HUES48 (cell line): ENCODE data around the gene STARD7.
A peak's percentile ranks its signal among the peaks of the same experiment; 100 is the strongest.
"Not testable (repeated sequence)": the region's sequence is repeated elsewhere in the genome, so short reads cannot be mapped to it uniquely, and the experiment has no call there.

Experiments used
- H3K27ac ChIP-seq: one replicate; pipeline ENCODE4 v1.7.0; 2013; ENCODE audit warnings: low read depth, low read length, inconsistent platforms
- H3K27me3 ChIP-seq: 2 replicates; pipeline ENCODE4 v1.6.1; 2013; ENCODE audit warnings: mild to moderate bottlenecking, low read length; ENCODE audit not compliant: control insufficient read depth, insufficient read depth
- H3K36me3 ChIP-seq: 2 replicates; pipeline ENCODE4 v1.6.1; 2013; ENCODE audit warnings: low read length; ENCODE audit not compliant: control insufficient read depth, insufficient read depth
- H3K4me1 ChIP-seq: 2 replicates; pipeline ENCODE4 v1.6.1; 2013; ENCODE audit warnings: mild to moderate bottlenecking, low read length; ENCODE audit not compliant: control insufficient read depth, insufficient read depth
- H3K4me3 ChIP-seq: 2 replicates; pipeline ENCODE4 v1.5.1; 2013; ENCODE audit warnings: mild to moderate bottlenecking, low read depth, low read length
- H3K9ac ChIP-seq: 2 replicates; pipeline ENCODE4 v1.6.1; 2013; ENCODE audit warnings: mild to moderate bottlenecking, low read depth, low read length, moderate library complexity
- H3K9me3 ChIP-seq: 2 replicates; pipeline ENCODE4 v1.6.1; 2013; ENCODE audit warnings: low read length; ENCODE audit not compliant: control insufficient read depth, insufficient read depth

The STARD7 gene

GRCh38 chr2:96146153-96146880 is 62.3 kb downstream of the STARD7 start:
- H3K27ac ChIP-seq = no peak overlapping the region
- 0 out of 2 replicates have a peak, but pooled peaks cover 3% of the 10 kb centered on the region for H3K36me3 ChIP-seq
- peaks cover 31% of the 10 kb centered on the region for H3K4me1 ChIP-seq
- no peak overlapping the region for H3K9ac ChIP-seq
- peaks cover 37% of the 10 kb centered on the region for H3K27me3 ChIP-seq
- H3K4me3 ChIP-seq = no peak overlapping the region
- no peaks in the 10 kb centered on the region for H3K9me3 ChIP-seq

GRCh38 chr2:96145848-96146152 is 62.8 kb downstream of the STARD7 start:
- Histone ChIP-seq H3K27me3 (peaks cover 37% of the 10 kb centered on the region), H3K4me1 (peaks cover 31% of the 10 kb centered on the region), H3K27ac (no peak overlapping the region), H3K9me3 (no peaks in the 10 kb centered on the region), H3K4me3 (peak overlapping the region; percentile 62; the same call in 1 of the 2 replicates), H3K36me3 (0 out of 2 replicates have a peak, but pooled peaks cover 3% of the 10 kb centered on the region), H3K9ac (no peak overlapping the region)

GRCh38 chr2:96145036-96145847 is 63.4 kb downstream of the STARD7 start, which contains the start of gene DUSP2:
DUSP2 (minus strand) TSS chr2:96145440; CDS start chr2:96145354, 86 bp downstream.
- peak within 1 kb of the TSS; percentile 62 for H3K4me3 ChIP-seq
- no peaks in the 10 kb centered on the region for H3K9me3 ChIP-seq
- 0 out of 2 replicates have a peak, but pooled peaks cover 3% of the 10 kb centered on the region for H3K36me3 ChIP-seq
- H3K4me1 ChIP-seq = peaks cover 31% of the 10 kb centered on the region
- peaks cover 37% of the 10 kb centered on the region for H3K27me3 ChIP-seq
- H3K27ac ChIP-seq = no peak within 1 kb of the TSS
- peak within 1 kb of the TSS; percentile 75 for H3K9ac ChIP-seq

- Histone ChIP-seq H3K27ac (no peak overlapping the region), H3K9ac (peak overlapping the region; percentile 75), H3K9me3 (no peaks in the 10 kb centered on the region), H3K36me3 (0 out of 2 replicates have a peak, but pooled peaks cover 3% of the 10 kb centered on the region), H3K27me3 (peaks cover 37% of the 10 kb centered on the region), H3K4me3 (peak overlapping the region; percentile 62), H3K4me1 (peaks cover 31% of the 10 kb centered on the region)
These were observed 64.1 kb downstream of the STARD7 start for GRCh38 chr2:96144481-96145035.

GRCh38 chr2:96143848-96144480 is 64.7 kb downstream of the STARD7 start:
- H3K9ac ChIP-seq = no peak overlapping the region
- peaks cover 37% of the 10 kb centered on the region for H3K27me3 ChIP-seq
- H3K9me3 ChIP-seq = no peaks in the 10 kb centered on the region
- H3K36me3 ChIP-seq = 0 out of 2 replicates have a peak, but pooled peaks cover 3% of the 10 kb centered on the region
- H3K4me3 ChIP-seq = peak overlapping the region; percentile 62
- H3K4me1 ChIP-seq = peaks cover 34% of the 10 kb centered on the region
- no peak overlapping the region for H3K27ac ChIP-seq

GRCh38 chr2:96143231-96143847 is 65.3 kb downstream of the STARD7 start:
- Histone ChIP-seq H3K4me1 (peaks cover 30% of the 10 kb centered on the region), H3K27ac (no peak overlapping the region), H3K9ac (no peak overlapping the region), H3K4me3 (no peak overlapping the region), H3K36me3 (0 out of 2 replicates have a peak, but pooled peaks cover 3% of the 10 kb centered on the region), H3K27me3 (peaks cover 37% of the 10 kb centered on the region), H3K9me3 (no peaks in the 10 kb centered on the region)

- no peak overlapping the region for H3K4me3 ChIP-seq
- H3K36me3 ChIP-seq = 0 out of 2 replicates have a peak, but pooled peaks cover 3% of the 10 kb centered on the region
- no peak overlapping the region for H3K9ac ChIP-seq
- no peak overlapping the region for H3K27ac ChIP-seq
- peaks cover 24% of the 10 kb centered on the region for H3K4me1 ChIP-seq
- no peaks in the 10 kb centered on the region for H3K9me3 ChIP-seq
- peaks cover 34% of the 10 kb centered on the region for H3K27me3 ChIP-seq
These were observed 66.2 kb downstream of the STARD7 start for GRCh38 chr2:96142217-96143113.

- not testable (repeated sequence) for H3K4me3 ChIP-seq, H3K9me3 ChIP-seq, H3K9ac ChIP-seq, H3K36me3 ChIP-seq, H3K27ac ChIP-seq
- Histone ChIP-seq H3K27me3 (peaks cover 29% of the 10 kb centered on the region), H3K4me1 (peaks cover 24% of the 10 kb centered on the region)
These were observed 67.0 kb downstream of the STARD7 start for GRCh38 chr2:96141624-96141967.

GRCh38 chr2:96140941-96141623 is 67.5 kb downstream of the STARD7 start:
- Histone ChIP-seq H3K27ac (no peak overlapping the region), H3K36me3 (0 out of 2 replicates have a peak, but pooled peaks cover 3% of the 10 kb centered on the region), H3K9ac (no peak overlapping the region), H3K9me3 (no peaks in the 10 kb centered on the region), H3K4me3 (no peak overlapping the region), H3K27me3 (peaks cover 24% of the 10 kb centered on the region), H3K4me1 (peaks cover 23% of the 10 kb centered on the region)
